Adrenal gland (tissue), 12 donors: Measurements from ENCODE around the gene ADAMTS16. TPM values are rescaled to one million over a fixed set of nuclear protein-coding genes. Genes with fewer than 3 reads are reported as not detected.

Experiments used
- DNase-seq, 7 donors: peaks; one replicate each; pipeline ENCODE4 v3.0.0-alpha.2; 2019 to 2020
- H3K27ac ChIP-seq, 5 donors: fragments of 200-600 bp; sonication (generic) in 4 of 5; 1 replicate in 3 of 5; 2 replicates in 2 of 5; pipeline versions ENCODE4 v1.5.1 to v1.8.0; 2016 to 2020; ENCODE audit warnings: mild to moderate bottlenecking in 1 of 5
- H3K27me3 ChIP-seq: fragments of 200-600 bp; 2 replicates; pipeline ENCODE4 v1.8.0; 2021
- H3K36me3 ChIP-seq, 2 donors: fragments of 200-600 bp; replicated peaks in 1 of 2; 1 replicate in 1 of 2; 2 replicates in 1 of 2; pipeline versions ENCODE4 v1.5.1 to v1.8.0; 2018 to 2022
- H3K4me1 ChIP-seq, 2 donors: fragments of 200-600 bp; replicated peaks in 1 of 2; 1 replicate in 1 of 2; 2 replicates in 1 of 2; pipeline versions ENCODE4 v1.5.1 to v1.8.0; 2018 to 2021
- H3K4me3 ChIP-seq, 4 donors: fragments of 200-600 bp; sonication (generic) in 3 of 4; one replicate each; pipeline ENCODE4 v1.5.1; 2016 to 2018
- H3K9me3 ChIP-seq, 3 donors: fragments of 200-600 bp; sonication (generic) in 1 of 3; replicated peaks in 1 of 3; 1 replicate in 2 of 3; 2 replicates in 1 of 3; pipeline versions ENCODE4 v1.5.1 to v1.8.0; 2016 to 2021
- POLR2A ChIP-seq, 2 donors: fragments of 450-650 bp; IDR thresholded peaks; one replicate each; pipeline ENCODE4 v1.6.1; 2017; ENCODE audit warnings: antibody characterized with exemption in 2 of 2, mild to moderate bottlenecking in 2 of 2, moderate library complexity in 1 of 2
- WGBS, 4 donors: extraction: QIAGEN DNeasy Blood & Tissue Kit in 2 of 4; methylation state at CpG; one replicate each; pipeline versions ENCODE4 v1.1.5 to v1.1.7; 2013 to 2017; 5-methylcytosine and 5-hydroxymethylcytosine counted together
- intact Hi-C, 2 donors: fragments of 100-400 bp; cut with DNase I; formaldehyde crosslinking; loops; one replicate each; pipeline versions ENCODE4 v1.14.1 to v1.15.0; 2022 to 2023
- polyA plus RNA-seq, 3 donors: library from polyadenylated mRNA; stranded (reverse); fragments of 200-250 nt in 2 of 3; fragments of 350-450 nt in 1 of 3; fragmentation: Illumina TruSeq in 1 of 3; extraction: RNeasy Lipid Tissue Mini Kit (QIAGEN cat#74804) in 1 of 3; gene quantifications; one replicate each; pipeline ENCODE4 v1.2.3, GENCODE V29; 2013 to 2014
- total RNA-seq, 9 donors: library from RNA; depleted of rRNA in 4 of 9; stranded (reverse); fragments of >200 nt in 4 of 9; fragments of 120-200 nt in 1 of 9; fragmentation: NEBNext Ultra II Directional in 1 of 9; extraction: Animal tissue kit (Norgen Biotek cat#: 25700) in 1 of 9; gene quantifications; one replicate each; pipeline versions ENCODE4 v1.1.0 to v1.2.4, GENCODE V29; 2013 to 2023
- TF ChIP-seq, protein P1 (sequence below), 6 experiments: fragments of 450-650 bp in 4 of 6; fragments of 200-600 bp in 2 of 6; sonication (generic) in 1 of 6; IDR thresholded peaks; 1 replicate in 5 of 6; 2 replicates in 1 of 6; pipeline versions ENCODE4 v1.5.1 to v1.8.0; 2016 to 2021; ENCODE audit warnings: antibody characterized with exemption in 6 of 6, mild to moderate bottlenecking in 2 of 6, moderate library complexity in 1 of 6
- donor health status: healthy with polysubstance abuse.
- donor health status: Bipolar disorder and iron deficiency.
- donor health status: DM: yes; HTN: yes; CAD: no.
- donor health status: DM: no; HTN: no; CAD: no.
- donor health status: DM: no; HTN: no; CAD: no.
- donor health status: DM: yes; HTN: yes; CAD: no.

Gene ADAMTS16
- total and polyA plus RNA-seq, 12 donors = 0.07 to 3.7 (median 0.19) TPM; not detected in 8

DNA sequence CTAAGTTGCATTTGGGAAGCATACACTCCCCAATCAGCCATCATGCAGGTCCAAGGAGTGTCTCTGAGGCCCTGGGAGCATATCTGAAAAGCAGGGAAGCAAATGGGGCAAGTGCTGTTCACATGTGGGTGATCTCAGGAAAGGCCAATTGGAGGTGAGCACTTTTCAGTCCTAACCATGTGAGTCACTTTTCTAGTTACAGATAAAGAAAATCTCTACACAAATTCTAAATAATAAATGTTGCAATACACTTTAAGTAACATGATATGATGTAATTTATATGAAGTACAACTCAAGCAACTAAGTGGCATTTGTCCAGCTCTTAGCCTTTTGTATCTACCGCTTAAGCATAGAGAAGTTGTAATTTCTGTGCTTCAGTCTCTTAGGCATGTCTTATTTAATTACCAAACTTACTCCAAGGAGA, 18.4 kb downstream of the ADAMTS16 start:
- no peak for TF ChIP-seq POLR2A (IDR thresholded peaks at IDR 0.05)
- TF ChIP-seq, protein P1, sequence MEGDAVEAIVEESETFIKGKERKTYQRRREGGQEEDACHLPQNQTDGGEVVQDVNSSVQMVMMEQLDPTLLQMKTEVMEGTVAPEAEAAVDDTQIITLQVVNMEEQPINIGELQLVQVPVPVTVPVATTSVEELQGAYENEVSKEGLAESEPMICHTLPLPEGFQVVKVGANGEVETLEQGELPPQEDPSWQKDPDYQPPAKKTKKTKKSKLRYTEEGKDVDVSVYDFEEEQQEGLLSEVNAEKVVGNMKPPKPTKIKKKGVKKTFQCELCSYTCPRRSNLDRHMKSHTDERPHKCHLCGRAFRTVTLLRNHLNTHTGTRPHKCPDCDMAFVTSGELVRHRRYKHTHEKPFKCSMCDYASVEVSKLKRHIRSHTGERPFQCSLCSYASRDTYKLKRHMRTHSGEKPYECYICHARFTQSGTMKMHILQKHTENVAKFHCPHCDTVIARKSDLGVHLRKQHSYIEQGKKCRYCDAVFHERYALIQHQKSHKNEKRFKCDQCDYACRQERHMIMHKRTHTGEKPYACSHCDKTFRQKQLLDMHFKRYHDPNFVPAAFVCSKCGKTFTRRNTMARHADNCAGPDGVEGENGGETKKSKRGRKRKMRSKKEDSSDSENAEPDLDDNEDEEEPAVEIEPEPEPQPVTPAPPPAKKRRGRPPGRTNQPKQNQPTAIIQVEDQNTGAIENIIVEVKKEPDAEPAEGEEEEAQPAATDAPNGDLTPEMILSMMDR (IDR thresholded peaks at IDR 0.05) = no peak
- no peak for DNase-seq
- Histone ChIP-seq H3K27ac (no peak overlapping the region), H3K27me3 (no peaks in the 10 kb centered on the region), H3K4me1 (no peaks in the 10 kb centered on the region), H3K4me3 (no peak overlapping the region), H3K9me3 (no peaks in the 10 kb centered on the region), H3K36me3 (no peaks in the 10 kb centered on the region)
- WGBS, 4 donors = 81 to 95% (median 93%) methylated on average over 1 of the region's 1 CpG
- intact Hi-C loops = no loop called here

DNA sequence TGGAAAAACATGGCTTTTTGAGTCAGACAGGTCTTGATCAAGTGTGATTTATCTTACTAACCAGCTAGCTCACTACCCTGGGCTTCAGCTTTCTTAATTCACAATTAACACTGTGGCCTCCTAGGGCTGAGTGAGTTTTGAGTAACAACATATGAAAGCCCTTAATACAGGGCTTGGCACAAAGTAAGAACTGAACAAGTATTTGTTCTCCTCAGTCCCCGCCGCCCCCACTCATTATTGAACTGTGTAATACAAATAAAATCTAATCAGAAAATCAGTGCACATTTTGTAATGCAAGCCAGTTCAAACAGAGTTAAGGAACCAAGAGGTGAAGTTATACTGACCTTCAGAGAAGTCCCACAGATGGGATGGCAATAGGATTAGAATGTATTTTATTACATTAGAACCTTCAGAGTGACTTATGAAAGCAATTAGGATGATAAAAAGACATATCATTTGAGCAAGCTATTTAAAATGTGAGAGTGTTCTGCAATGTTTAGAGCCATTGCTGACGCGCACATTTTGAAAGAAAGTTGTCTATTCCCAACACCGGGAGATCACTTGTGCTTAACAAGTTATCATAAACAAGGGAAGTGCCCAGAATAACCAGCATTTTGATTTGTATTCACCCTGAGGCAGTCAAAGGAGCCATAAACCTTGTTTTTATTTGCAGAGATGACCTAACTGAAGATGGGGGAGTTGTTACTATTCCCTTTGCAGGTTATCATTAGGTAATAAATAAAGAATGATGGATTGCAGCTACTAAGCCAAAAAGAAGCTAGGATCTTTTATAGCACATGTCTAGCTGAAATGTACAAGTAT, 19.4 kb downstream of the ADAMTS16 start:
- no peak for DNase-seq
- intact Hi-C loops = no loop called here
- Histone ChIP-seq H3K4me3 (peak overlapping the region in 1 of 4 donors; percentile 4), H3K27ac (no peak overlapping the region), H3K27me3 (no peaks in the 10 kb centered on the region), H3K36me3 (no peaks in the 10 kb centered on the region), H3K9me3 (no peaks in the 10 kb centered on the region), H3K4me1 (no peaks in the 10 kb centered on the region)
- TF ChIP-seq, protein P1 (IDR thresholded peaks at IDR 0.05) = no peak
- TF ChIP-seq POLR2A (IDR thresholded peaks at IDR 0.05) = no peak
- 53 to 56% (median 55%) methylated on average over 5 of the region's 5 CpGs for WGBS, 4 donors

DNA sequence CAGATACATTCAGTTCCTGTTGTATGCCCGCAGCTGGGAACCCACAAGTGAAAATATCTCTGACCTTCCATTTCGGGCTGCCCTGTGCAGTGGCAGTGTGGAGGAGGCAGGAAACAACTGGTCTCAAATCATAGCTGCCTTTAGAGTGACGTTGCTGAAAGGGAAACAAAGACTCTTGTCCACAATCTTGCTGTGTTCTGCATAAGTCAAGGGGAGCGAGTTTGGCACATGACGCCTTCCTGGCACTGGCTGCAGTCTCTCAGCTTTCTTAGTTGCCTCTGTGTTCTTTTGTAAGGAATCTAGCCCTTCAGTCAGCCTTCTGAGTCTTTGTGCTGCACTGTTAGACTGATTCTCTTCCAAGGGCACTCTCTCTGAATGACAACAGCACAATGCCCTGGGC, 24.0 kb downstream of the ADAMTS16 start:
- no peak for DNase-seq
- intact Hi-C loops = no loop called here
- no peak overlapping the region for H3K27ac ChIP-seq
- H3K4me1 ChIP-seq = no peaks in the 10 kb centered on the region
- H3K36me3 ChIP-seq = no peaks in the 10 kb centered on the region
- TF ChIP-seq, protein P1 (IDR thresholded peaks at IDR 0.05) = no peak
- TF ChIP-seq POLR2A (IDR thresholded peaks at IDR 0.05) = no peak
- H3K4me3 ChIP-seq = no peak overlapping the region
- H3K9me3 ChIP-seq = no peaks in the 10 kb centered on the region
- H3K27me3 ChIP-seq = no peaks in the 10 kb centered on the region
- 50 to 64% (median 61%) methylated on average over 5 of the region's 5 CpGs for WGBS, 4 donors

DNA sequence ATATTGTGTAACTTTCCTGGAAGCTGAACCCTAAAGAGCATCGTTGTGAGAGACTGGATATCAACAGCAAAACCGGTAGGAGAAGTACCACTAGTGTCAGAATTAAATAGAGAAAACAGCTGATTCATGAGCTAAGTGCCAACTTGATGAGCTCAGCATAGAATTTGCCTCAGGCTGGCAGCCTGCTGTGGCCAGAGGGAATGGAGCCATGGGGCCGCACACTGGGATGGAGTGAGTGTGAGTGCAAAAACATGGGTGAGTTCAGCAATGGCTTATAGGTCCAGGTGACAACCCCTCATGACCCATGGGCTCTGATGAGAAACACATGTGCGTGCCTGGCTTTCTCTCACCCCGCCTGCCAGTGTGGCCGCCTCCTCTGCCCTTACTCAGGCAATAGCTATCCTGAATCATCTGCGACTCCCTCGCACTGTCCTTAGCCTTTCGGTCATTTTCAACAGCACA, 25.4 kb downstream of the ADAMTS16 start:
- Histone ChIP-seq H3K4me3 (no peak overlapping the region), H3K4me1 (no peaks in the 10 kb centered on the region), H3K9me3 (no peaks in the 10 kb centered on the region), H3K27me3 (no peaks in the 10 kb centered on the region), H3K27ac (no peak overlapping the region), H3K36me3 (no peaks in the 10 kb centered on the region)
- intact Hi-C loops = no loop called here
- TF ChIP-seq, protein P1 (IDR thresholded peaks at IDR 0.05) = no peak
- TF ChIP-seq POLR2A (IDR thresholded peaks at IDR 0.05) = no peak
- 76 to 93% (median 86%) methylated on average over 9 of the region's 9 CpGs for WGBS, 4 donors
- DNase-seq = no peak
